Islet of Langerhans (tissue), 1 donor: ENCODE results near the gene CPVL.

Experiments
- FAIRE-seq: peaks from one replicate; lab custom pipeline; 2011; peaks lifted over from hg19 to GRCh38; lab: Jason Lieb, UNC

CPVL gene

DNA sequence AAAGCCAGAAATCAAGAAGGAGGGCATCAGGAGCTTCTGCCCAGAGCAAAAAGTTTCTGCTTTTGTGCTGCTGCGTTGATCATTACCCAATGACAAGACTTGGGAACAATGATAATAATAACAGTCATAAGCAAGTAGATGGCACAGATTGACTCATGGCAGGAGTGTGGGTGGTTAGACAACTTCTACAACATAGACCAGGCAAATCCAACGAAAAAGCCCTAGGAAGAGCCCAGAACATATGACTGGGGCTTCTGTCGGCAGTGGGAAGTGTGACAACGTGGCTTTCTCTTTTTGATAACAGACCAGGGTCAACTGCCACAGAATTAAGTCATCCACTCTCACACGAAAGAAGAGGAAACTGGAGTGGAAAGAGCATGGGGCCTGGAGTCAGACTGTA is 102.8 kb downstream of the CPVL start:
- no peak for FAIRE-seq

DNA sequence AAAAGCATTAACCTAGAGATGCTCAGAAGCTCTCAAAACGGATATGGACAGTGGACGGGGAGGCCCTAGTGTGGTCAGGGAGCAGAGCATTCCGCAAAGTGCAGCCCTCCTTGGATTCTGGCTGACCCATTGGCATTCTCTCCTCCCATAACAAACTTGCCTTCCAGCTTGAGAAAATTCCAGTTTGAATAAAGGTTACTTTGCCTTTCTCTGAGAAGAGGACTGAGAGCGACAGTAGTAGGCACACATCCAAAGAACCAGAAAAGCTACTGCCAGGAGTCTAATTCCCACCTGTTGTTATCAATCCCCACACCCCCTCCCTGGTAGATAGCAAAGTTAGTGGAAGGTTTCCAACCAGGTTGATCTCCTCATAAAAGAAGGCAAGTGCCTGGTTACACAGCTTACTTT is 103.5 kb downstream of the CPVL start:
- no peak for FAIRE-seq

DNA sequence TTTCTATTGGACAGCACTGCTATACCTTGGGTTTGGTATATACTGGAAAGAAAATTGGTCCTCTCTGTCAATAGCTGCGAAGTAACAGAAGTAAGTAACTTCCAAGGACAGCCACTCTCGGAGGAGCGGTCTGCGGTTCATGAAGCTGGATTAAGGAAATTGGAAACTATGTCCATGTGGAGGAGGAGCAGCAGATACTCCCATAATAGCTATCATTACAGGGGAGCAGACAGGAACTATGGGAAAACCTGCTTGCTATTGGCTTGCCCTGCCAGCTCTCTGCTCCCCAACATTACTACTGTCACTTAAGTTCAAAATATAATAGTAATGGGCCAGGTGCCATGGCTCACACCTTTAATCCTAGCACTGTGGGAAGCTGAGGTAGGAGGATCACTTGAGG is 104.3 kb downstream of the CPVL start:
- no peak for FAIRE-seq

DNA sequence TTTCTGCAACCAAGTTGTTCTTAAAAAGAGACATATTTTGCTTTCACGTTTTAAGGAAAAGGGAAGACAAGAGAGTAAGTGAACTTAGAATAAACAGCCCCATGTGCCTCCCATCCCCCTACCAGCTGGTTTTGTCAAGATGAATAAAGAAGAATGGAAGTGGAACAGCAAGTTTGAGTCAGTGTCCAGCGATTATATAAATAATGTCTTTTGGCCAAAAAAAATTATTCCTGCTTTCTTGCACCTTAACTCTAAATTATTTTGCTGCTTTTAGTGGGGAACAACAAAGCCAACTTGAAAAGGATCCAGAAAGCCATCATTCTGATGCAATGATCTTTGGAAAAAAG is 105.8 kb downstream of the CPVL start:
- no peak for FAIRE-seq

DNA sequence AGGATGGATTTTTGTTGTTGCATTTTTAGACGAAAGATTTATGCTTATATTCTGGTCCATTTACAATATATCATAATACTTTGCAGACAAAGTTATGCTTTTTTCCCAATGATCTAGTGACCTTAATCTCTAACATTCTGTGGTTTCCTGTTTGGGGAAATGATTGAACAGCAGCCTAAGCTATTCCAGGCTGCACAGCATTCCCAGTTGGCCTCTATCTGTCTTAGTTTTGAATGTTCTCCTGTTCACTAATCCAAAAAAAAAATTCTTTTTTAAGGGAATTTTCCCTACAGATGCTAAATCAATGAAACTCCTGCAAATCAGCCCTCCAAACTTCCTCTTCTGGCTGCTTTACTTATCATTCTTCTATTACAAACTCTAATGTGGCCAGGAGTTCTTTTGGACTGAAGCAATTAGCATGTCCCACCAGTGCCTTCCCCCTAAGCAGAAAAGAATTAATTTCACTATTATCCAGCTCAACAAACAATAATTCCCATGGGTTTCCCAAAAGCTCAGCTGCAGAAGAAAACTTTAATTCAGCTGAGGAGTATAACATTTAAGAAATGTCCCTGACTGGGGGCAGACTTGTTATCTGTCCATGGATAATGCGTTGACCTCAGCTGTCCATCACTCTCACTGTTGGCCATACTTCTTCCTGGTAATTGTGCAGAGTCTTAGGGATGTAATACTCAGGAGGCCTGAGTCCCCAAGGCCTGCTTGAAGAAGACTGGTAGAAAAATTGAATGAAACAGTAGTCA is 106.3 kb downstream of the CPVL start:
- no peak for FAIRE-seq

DNA sequence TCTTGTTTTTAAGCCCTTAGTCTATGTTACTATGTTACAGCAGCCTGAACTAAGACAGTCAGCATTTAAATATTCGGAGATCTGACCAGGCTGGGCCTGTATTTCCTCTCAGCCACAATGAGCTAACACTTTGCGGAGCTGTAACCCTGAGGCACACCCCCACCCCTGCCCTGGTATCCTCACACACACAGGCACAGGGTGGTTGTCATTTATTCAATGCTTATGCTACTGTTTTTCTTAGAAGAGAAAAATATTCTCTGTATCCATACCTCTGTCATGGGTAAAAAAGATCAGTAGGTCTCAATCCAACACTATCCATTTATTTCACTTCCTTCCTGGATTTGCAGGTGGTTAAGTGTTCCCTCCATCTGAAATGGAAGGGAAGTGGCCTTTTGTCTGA is 107.9 kb downstream of the CPVL start:
- no peak for FAIRE-seq

DNA sequence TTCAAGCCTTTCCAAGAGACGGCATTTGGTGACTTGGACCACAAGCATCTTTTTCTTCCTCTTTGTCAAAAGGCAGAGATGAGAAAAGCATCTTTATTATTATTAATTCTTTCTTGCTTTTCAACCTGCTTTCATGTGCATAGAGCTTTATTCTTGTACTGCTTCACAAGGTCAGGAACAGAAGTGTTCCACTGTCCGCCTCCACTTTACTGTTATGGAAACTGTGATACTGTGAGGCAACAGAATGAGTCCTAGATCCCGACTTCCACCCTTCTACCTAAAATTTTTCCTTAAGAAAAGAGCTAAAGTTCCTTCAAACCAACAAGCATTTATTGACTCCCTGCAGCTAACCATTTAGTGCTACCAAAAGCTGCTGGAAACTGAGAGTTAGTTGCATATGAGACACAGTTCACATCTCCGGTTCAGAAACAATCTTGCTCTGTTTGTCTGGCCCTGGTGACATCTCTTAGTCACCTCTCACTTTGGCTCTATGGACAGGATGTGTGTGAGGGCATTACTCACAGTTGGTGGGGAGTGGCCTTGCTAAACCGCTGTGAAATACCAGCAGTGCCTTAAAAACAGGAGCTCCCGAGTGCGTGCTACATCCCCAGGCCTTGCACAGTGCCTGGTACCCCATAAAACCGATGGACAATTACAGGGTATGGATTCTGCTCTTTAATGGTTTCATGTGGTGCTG is 111.1 kb downstream of the CPVL start:
- no peak for FAIRE-seq

DNA sequence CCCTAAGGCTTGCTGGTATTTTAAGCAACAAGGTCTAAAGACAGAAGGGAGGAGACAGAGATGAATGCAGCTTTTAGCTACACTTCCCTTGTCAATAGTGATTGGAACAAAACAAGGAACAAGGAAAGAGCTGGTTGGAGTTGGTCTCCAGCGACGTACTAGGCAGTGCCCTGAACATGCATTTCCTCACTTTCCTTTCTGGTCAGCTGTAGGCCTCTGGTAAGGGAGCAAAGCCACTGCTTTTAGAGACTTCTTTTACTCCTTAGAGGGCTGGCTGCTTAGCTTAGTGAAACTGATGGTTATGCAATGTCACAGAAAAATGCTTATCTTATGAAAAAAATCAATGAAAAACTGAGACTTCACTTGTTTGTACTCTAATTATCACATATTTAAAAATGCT is 112.8 kb downstream of the CPVL start:
- no peak for FAIRE-seq

DNA sequence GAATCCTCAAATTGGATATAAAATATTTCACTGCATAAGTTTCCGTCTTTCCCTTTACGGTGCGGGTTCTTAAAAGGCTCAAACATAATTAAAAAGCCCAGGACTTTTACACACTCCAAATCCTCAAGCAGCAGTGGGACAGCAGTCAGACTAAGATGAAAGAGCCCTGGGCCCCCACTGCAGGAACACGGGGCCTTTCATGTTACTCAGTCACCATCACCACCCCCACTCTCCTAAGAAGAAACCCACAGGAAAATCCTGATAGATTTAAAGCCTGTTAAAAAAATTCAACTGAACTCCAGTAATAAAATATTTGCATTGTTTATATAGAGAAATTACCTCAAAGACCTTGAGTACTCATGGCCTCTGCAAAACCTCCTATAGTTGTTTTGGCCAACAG is 114.2 kb downstream of the CPVL start:
- no peak for FAIRE-seq

DNA sequence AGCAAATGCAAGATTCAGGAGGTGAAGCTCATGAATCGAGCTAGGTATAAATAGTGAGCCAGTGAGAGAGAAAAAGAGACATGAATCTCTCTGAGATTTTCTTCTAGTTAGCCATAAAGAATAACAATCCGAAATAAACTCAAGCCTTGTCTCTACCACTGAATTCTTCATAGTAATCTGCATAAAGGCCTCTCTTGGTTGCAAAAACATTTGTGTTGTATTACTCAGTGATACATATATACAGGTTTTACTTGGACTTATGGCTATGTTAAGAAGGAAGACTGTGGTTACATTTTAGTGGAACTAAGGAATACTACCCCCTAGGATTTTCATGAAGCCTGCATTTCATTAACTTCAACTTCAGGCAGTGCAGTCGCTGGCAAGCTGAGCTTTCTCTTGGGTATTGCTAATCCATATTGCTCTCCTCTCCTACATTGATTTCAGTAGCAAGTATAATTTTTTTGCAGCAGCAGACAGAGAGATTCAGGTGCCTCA is 115.5 kb downstream of the CPVL start:
- no peak for FAIRE-seq

DNA sequence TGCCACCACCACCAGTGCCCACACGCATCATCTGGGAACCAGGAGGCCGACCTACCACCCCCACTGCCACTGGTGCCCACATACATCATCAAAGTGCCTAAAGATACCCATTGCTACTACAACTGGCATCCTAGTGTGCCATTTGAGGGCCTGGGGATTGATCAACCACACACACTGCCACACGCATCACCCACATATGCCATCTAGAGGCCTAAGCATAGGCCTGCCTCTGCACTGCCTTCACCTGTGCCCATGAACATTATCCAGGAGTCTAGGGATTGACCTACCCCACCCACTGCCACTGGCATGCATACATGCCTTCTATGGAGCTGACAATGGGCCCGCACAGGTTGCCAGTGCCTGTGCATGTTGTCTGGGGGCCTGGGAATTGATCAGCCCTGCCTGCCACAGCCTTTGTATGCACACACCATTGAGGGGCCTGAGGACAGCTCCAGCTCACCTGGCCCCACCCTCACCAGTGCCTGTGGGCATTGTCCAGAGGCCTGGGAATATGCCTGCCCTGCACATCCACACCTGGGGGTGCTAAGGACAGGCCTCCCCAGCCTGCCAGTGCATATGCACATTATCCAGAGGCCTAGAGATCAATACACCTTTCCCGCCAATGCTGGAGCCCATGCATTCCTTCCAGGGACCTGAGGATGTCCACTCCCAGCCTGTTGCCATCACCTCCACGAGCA is 123.9 kb downstream of the CPVL start:
- no peak for FAIRE-seq

DNA sequence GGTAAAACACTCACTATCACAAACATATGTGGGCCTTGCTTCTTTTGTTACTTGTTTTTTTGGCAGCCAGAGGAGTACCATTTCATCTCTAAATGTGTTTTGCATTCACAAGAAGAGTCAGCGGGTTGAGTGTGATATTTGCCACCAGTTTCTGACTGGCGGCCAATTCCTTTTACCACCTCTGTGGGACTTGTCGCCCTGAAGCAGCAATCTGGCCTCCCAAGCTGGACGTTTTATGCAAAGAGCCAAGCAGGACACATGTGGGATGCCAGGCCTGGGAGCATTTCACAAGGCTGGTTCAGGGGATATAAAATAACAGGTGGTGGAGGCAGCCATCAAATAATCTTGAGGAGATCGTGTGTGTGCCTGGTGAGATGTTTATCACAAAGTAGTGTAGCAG is 126.4 kb downstream of the CPVL start:
- no peak for FAIRE-seq

DNA sequence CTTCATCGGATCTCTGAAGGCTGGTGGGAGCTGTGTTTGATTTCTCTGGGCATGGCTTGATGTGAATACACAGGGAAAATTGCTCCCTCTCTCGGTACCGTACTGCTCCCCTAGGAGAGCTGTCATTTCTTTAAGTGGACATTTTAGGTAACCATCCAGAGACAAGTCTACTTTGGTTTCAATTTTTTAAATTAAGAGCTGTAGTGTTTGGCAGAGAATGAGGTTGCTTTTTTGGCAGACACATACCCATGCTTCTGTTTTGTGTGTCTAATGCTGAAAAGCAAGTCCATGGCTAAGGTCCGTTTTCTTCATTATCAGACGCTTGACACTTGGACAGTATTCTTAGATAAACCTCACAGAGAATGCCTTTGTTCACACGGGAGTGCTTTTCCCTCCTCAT is 127.0 kb downstream of the CPVL start:
- no peak for FAIRE-seq

DNA sequence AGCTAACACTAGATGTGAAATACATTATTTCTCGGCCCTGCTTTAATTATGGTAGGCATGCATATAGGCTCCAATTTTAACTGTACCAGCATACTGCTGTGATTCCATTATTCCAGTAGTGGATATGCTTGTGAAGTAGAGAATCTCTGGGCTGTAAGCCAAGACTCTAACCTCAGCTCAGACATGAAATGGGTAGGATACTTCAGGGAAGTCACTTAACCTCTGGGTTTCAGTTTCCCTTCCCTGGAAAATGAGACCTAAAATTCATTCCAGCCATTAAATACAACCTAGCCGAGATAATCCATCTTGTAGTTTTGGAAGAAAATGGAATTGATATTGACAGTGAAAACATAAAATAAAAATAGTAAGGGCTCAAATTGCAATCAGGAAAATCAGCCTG is 128.6 kb downstream of the CPVL start:
- no peak for FAIRE-seq

DNA sequence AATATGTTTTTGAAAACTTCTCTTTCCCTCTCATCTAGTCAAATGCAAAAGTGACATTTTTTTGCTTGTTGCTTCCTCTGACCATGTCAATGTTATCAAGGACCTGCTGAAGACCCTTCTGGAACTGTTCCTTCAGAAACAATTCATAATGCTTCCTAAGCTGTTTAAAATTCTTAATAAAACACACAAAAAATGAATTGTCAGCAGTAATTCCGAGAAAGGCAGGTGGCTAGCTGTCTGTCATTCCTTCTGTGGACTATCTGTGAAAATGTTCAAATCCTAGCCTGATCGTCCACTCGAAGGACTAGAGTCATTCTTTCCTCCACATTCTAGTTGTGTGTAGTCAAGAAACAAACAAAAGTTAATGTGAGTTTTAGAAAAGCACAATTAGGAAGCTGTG is 131.6 kb downstream of the CPVL start:
- FAIRE-seq = no peak

DNA sequence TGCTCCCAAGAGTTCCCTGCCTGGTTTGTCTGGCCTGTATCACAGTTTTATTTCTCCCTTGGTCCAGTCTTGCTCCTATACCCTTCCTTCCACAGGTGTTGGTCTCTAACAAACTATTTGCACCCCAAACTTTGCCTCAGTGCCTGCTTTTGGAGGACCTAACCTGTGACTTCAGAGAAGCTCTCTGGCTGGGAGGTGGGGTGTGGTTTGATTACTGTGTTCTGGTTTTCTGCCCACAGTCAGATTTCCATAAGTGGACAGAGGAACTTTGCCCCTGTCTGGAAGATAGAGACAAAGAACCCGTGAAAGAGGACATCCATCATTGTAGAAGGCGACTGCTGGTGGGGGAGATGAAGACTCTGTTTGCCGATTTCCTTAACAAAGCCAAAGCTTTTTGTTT is 132.4 kb downstream of the CPVL start:
- no peak for FAIRE-seq

DNA sequence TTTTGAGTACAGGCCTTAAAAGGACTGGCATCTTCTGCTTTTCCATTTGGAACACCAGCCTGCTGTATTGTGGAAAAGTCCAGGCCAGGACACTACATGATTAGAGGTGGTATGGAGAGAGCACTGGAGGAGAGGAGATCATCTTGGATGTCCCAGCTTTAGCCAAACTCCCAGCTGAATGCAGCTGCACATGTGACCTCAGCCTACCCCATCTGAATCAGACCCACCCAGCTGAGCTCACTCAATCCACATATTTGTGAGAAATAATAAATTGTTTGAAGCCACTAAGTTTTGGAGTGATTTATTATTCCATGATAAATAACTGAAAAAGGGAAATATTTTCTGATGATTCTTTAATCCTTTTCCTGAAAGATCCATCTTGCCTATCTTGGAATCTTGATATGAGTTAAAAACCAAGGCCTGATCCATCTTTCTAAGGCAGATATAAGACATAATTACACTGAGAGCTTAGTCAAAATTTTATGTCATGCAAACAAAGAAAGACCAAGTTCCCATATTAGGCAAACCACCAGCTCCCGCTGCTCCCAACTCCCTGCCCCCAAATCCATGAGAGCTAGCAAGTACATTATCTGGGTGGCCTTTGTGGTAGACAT is 133.1 kb downstream of the CPVL start:
- FAIRE-seq = no peak

DNA sequence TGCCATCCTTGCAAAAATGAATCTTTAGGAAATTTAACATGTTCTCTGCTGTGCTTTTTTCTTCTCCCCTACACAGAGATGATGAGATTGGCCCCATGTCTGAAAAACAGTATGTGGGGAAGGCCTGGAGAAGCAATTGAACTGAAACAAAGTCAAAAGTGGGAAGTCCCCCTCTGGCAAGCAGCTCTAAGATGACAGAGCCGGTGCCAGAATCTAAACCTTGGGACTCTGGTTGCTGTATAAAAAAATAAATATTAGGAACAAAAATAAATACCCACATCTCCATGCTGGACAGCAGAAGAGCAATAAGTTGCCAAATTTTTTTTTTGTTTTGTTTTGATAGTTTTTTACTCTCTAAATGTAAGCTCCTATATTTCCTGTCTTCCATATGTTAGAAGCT is 136.4 kb downstream of the CPVL start:
- FAIRE-seq = no peak

DNA sequence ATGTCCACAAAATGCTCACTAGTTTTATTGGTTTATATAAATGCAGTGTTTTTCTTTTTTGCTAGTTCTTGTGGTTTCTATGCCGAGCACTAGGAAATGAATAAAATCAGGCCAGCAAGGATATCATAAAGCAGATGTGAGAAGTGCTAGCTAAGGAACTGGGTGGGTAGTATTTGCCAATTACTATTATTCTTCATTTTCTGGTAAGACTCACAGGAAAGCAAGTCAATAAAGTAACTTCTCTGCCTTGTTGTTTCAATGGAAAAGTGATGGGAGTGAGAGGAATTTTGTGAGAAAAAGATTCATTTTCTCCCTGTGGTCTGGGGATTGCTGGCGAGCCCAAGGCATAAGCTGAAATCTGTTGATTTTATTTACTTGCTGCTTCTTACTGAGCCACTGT is 137.7 kb downstream of the CPVL start:
- FAIRE-seq = no peak

DNA sequence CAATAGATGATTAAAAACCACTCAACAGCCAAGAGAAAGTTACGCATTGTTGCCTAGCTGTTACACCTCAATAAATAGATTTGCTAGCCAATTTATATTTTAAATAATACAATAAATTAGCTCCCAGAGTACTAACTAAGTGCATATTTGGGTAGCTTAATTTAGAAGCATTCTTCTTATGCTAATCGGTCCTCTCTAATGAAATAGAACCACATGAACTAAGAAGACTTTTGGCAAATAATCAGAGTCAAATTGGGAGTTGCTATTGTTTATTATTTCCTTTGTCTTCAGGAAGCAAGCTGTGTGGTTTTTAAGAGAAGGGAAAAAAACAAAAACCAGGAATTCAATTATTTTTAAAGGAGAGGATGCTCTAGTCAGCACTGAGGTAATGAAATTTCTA is 139.2 kb downstream of the CPVL start:
- FAIRE-seq = no peak

DNA sequence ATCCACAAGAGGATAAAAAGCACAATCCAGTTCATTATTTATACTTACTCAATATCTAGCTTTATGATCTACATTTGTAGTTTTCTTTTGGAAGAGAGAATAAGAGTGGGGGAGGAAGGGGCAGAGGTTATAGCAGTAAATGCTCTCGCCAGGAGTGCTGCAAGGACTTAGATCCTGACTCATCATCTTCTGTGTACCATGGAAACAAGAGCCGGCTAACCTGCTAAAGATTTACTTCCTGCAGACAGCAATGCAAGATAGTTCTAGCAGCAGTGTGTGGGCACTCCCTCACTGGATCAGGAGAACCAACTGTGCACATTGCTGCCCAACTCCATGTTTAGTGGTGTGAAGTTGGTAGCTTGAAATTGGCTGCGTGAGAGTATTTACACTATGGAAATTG is 140.5 kb downstream of the CPVL start:
- FAIRE-seq = no peak

DNA sequence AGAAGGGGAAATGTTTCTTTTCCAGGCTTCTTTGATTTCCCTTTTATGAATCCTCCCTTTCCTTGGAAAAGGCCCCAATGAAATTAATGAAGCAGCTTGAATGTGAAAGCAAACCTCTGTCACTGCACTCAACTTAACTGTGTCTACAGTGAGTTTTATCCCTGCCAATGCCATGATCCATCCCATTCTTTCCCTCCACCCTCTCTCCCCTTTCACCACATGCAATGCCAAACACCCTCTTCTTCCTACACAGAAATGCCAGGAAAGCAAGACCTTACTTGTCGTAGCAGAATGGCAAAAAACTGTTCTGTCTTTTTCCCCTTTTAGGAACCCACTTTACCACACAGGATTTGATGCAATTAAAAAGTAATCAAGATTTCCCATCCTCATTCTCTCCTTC is 140.9 kb downstream of the CPVL start:
- no peak for FAIRE-seq

DNA sequence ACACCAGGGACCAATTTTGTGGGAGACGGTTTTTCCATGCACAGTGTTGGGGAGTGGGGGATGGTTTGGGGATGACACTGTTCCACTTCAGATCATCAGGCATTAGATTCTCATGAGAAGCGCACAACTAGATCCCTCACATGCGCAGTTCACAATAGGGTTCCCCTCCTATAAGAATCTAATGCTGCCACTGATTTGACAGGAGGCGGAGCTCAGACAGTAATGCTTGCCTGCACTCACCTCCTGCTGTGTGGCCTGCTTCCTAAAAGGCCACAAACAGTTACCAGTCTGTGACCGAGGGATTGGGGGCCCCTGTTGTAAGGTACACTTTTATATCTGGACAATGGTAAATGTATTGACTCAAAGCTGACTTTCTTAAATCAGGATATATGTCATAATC is 142.6 kb downstream of the CPVL start:
- FAIRE-seq = no peak
